HG03064 (cell line): ENCODE measurements around the gene CFAP61.
A peak's percentile ranks its signal among the peaks of the same experiment; 100 is the strongest.

Experiments
- ATAC-seq: cut with Tn5 transposase; IDR thresholded peaks from one replicate; pipeline ENCODE4 v1.9.1; 2021; ENCODE audit warnings: low read depth; ENCODE audit not compliant: unreplicated experiment

CFAP61 gene

DNA sequence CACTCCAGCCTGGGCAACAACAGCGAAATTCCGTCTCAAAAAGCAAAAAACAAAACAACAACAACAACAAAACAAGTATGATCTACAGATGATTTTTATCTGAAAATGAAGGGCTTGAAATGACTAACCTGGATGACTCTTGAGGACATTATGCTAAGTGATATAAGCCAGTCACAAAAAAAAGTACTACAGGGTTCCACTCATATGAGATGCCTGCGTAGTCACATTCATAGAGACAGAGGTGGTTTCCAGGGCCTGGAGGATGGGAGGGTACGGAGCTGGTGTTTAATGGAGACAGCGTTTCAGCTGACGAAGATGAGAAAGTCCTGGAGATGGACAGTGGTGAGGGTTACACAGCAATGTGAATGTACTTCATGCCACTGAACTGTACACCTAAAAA lies 307.3 kb downstream of the CFAP61 start:
- no peak for ATAC-seq

DNA sequence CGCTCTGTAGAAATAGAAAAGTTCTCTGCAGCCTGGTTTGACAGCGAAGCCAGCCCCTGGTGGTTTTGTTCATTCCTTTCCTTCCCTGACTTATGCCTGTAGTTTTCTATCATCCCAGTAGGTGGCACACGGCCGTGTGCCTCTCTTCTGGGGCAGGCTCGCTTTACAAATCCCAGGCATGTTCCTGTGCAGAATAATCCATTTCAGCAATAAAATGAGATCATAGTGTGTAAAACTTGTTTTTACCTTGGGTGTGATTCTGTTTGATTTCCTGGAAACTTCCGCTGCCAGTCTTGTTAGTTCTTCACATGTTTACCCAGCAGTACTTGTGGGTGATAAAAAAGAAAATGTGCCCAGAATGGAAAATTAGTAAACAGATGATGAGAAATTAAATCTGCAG lies 308.1 kb downstream of the CFAP61 start:
- peak; percentile 76 for ATAC-seq

DNA sequence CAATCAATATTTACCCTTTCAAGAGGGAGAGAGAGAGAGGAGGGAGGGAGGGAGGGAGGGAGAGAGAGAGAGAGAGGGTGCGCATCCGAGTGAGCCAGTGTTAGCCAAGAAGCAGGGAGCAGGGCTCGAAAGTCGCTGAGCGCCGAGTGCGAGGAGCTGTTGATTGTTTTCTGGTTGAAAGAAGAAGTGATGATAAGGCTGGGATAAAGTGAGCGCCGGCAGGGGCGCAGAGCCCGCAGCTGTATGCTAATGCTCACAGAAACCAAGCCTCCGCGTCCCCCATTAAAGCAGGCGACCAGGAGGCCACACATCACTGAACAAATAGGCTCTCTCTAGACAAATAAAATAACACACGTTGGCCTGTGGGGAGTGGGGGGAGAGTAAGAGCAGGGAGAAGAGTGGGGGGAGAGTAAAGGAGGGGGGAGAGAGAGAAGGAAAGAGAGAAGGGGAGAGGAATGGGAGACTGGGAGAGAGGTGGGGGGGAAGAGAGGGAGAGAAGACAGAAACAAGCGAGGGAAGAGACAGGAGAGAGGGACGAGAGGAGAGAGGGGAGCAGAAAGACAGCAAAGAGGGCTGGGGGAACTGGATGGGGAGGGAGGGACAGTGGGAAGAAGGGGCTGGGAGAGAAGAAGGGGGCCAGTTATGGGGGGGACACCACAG lies 310.6 kb downstream of the CFAP61 start:
- ATAC-seq, result no peak

DNA sequence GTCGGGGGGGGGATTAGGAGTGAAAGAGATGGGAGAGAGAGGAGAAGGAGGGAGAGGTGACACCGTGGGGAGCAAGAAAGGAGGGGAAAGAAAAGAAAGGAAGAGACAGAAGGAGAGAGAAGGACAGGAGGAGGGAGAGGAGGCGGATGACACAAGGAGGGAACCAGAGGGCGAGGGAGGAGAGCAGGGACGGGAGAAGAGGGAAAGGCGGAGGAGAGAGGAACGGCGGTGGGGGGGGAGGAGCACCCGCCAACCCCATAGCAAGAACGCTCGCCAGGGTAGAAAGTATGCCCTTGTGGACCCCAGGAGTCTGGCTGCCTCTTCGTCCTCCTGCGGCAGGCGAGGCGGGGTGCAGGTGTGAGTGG lies 311.1 kb downstream of the CFAP61 start:
- no peak for ATAC-seq

DNA sequence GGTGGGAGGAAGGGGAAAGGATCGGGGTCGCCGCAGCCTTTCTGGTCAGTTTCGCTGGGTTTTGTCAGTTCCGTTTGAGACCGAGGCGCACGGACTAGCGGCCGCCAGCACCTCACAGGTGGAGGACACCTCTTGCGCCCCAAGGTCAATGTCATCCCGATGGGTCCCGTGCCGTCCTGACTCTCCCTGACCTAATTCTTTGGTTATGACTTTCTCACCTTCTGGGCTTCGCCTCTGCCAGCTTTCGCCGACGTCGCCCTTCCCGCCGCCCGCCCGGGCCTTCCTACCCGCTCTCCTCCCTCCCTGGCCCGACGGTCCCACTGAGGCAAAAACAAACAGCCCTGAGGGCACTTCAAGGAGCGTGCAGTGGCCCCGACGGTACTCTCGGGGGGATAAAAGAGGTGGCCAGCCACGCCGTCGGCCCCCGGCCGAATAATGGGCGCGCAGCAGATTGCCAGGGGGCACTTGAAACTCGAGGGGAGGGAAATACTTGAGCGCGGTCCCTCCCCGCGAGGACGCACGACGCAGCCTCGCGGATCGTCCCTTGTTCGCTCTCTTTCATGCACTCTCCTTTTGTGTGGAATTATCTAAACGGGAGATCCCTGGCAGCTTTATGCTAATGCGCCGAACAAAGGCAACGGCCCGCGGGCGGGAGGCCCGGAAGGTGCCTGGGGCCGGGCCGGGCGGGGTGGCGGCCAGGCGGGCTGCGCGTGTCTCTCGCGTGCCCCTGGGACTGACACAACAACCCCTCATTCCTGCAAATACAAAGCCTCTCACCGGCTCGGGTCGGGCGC lies 311.7 kb downstream of the CFAP61 start:
- no peak for ATAC-seq

DNA sequence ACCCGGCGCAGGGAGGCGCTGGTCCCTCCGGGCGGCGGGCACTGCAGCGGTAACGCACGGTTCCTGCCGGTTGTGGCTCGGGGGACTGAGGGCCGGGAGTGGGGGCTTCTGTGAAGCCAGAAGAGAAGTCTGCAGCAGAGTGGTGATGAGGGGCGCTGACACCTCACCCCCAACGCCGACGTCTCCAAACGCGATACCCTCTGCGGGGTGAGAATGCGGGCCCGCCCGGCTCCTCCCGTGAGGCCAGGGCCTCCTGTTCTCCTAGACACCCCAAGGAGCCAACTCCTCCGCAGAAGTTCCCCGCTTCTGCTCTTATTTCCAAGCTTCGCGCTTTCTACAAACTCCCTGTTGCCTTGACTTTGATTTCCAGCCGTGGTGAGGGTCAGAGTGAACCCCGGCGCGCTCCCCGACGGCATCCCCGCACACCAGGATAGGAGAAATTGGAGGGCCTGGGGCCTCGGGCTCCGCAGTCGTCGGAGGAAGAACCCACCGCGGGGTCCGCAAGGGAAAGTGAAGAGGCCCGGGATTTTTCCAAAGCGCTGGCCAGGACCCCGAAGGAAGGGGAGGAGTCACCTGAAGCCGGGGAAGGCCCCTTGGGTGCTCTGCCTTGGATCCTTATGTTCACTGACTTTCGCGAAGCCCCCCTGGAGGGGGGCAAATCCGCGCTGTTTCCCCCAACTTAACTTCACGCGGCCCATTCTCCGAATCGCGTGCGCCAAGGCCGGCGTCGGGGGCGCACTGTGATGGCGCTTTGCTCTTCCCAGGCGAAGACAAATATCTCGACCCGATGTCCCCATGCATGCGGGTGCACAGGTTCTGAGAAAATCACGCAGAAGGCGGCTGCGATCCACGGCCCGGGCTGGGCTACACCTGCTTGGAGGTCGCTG lies 312.5 kb downstream of the CFAP61 start:
- ATAC-seq, result no peak

DNA sequence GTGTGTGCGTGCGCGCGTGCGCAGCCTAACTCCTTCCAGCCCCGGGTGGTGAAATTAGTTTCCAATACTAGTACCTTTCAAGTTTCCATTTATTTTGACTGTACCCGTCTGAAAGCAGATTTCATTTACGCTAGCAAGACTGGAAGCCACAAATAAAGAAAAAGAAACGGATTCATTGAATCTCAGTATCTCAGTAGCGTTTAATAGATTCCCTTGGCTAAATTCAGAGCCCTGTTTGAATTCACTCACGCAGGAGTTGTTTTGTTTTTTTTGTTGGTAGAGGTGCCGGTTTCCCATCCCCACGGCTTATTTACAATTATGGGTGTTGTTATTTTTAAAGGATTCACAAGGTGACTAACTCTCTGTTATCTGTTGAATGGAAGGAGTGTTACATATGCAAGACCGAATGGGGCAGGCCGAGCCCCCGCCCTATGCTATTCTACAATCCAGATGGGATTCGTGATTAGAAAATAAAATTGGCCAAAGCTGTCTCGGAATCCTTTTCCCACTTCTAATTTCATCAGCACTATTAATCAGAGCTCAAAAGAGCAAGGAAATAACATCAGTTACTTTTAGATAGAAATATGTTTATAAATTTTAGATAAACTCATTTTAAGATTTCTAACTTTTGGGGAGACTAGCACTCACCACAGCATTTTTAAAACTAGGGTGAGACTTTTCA lies 313.3 kb downstream of the CFAP61 start:
- no peak for ATAC-seq

DNA sequence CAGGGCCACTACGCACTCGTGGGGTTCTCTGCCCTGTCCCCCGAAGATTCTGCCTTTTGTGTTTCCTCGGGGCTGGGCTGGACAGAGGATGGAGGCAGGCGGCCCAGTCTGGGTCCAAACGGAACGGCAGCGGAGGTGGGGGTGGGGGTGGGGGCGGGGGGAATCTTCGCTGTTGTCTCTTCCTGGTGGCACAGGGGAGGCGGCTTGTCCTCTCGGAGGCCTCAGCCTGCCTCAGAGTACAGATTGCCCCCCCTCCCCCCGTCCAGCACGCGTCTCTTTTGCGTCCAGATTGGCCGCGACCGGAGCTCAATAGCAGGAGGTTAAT lies 314.2 kb downstream of the CFAP61 start:
- no peak for ATAC-seq

DNA sequence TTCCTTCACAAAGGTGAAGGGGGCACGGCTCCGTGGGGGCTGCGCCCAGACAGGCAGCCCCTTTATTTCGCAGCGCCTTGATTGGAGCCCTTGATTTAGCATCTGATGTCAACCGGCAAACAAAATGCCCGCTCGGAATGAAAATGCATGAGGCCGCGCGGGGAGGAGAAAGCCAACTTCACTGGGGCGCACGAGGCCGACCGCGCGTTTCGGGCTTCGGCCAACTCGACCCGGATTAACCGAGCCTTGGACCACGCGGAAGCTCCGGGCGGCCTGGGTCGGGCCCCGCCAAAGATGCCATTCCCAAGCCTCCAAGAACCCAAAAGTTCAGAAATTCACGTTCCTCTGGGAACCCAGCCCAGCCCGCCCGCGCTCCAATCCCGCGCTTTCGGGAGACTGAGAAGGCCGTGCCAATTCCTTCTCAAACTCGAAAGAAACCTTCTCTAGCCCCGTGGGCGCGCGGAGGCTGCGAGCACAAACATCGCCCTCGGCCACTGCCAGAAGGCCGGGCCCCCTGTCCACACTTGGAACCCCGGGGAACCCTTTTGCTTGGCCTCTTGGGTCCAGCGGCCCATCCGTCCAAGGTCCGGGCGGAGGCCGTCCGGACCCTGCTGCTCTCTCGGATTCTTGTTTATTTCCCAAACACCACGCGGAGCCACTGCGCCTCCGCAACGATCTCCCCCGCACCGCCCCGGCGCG lies 314.7 kb downstream of the CFAP61 start:
- ATAC-seq, result no peak

DNA sequence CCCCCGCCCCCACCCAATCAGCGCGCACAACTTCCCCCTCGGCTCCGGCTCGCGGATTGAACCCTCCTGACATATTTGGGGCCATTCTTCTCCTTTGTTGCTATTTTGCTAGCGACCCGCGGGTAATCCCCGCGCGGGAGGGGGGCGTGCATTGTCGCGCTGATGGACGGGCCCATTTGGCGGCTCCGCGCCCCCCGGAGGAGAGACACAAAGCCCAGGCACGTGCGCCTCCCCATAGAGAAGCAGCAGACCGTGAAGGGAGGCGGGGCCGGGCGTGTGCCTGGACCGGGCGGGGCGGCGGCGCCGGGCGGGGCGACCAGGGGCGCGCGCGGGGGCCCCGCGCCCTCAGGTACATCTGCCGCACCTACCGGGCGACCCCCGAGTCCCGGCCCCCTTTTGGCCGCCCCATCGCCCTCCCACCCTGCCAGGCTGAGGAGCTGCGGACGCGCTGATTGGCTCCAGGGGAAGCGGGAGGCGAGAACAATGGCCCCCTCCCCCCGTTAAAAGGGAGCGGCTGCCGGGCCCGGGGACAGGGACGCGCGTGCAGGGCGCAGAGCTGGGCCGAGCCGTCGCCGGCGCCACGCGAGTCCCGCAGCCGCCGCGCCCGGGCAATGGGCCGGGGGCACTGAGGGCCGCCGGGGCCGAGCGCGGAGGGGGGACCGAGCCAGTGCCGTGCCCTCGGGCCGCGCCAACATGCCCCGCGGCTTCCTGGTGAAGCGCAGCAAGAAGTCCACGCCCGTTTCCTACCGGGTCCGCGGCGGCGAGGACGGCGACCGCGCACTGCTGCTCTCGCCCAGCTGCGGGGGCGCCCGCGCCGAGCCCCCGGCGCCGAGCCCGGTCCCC lies 315.5 kb downstream of the CFAP61 start, which contains the start of gene INSM1:
Gene INSM1, plus strand, starts transcription at position 530 of the 843 bp plus-strand sequence. Its CDS starts 164 bp downstream, at position 694.
- ATAC-seq, result no peak

DNA sequence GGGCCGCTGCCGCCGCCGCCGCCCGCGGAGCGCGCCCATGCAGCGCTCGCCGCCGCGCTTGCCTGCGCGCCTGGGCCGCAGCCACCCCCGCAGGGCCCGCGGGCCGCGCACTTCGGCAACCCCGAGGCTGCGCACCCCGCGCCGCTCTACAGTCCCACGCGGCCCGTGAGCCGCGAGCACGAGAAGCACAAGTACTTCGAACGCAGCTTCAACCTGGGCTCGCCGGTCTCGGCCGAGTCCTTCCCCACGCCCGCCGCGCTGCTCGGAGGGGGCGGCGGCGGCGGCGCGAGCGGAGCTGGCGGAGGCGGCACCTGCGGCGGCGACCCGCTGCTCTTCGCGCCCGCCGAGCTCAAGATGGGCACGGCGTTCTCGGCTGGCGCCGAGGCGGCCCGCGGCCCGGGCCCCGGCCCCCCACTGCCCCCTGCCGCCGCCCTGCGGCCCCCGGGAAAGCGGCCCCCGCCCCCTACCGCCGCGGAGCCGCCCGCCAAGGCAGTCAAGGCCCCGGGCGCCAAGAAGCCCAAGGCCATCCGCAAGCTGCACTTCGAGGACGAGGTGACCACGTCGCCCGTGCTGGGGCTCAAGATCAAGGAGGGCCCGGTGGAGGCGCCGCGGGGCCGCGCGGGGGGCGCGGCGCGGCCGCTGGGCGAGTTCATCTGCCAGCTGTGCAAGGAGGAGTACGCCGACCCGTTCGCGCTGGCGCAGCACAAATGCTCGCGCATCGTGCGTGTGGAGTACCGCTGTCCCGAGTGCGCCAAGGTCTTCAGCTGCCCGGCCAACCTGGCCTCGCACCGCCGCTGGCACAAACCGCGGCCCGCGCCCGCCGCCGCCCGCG lies 316.3 kb downstream of the CFAP61 start:
- no peak for ATAC-seq

DNA sequence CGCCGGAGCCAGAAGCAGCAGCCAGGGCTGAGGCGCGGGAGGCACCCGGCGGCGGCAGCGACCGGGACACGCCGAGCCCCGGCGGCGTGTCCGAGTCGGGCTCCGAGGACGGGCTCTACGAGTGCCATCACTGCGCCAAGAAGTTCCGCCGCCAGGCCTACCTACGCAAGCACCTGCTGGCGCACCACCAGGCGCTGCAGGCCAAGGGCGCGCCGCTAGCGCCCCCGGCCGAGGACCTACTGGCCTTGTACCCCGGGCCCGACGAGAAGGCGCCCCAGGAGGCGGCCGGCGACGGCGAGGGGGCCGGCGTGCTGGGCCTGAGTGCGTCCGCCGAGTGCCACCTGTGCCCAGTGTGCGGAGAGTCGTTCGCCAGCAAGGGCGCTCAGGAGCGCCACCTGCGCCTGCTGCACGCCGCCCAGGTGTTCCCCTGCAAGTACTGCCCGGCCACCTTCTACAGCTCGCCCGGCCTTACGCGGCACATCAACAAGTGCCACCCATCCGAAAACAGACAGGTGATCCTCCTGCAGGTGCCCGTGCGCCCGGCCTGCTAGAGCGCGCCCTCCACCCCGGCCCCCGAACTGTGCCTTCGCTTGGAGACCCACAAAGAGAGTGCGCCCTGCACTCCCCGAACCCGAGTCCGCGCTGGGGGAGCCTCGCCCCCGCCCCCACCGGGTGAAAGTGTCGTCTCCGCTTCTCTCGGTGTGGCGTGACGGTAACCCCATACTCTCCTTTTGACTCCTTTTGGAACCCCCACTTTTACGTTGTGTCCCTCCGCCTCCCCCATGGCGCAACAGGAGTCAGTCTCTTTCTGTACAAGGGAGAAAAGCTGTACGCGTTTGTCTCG lies 317.1 kb downstream of the CFAP61 start:
- no peak for ATAC-seq

DNA sequence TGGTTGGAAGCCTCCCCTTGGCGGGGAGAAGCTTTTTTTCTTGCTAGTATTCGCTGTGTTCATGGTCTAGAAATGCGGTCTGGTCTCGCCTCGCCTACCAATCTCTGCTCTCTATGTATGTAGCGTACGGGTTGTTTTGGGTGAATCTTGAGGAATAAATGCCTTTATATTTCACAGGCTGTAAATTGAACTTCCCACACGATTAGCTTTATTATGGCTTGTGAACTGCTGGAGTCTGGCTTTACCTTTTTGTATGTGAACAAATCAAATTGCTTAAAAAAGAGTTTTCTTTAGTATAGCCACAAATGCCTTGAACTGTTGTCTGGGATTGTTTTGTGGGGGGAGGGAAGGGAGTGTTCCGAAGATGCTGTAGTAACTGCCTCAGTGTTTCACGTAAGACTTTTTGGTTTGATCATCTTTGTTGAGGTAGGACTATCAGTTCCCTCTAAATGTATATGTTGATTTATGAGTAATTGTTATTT lies 317.8 kb downstream of the CFAP61 start:
- ATAC-seq, result no peak

DNA sequence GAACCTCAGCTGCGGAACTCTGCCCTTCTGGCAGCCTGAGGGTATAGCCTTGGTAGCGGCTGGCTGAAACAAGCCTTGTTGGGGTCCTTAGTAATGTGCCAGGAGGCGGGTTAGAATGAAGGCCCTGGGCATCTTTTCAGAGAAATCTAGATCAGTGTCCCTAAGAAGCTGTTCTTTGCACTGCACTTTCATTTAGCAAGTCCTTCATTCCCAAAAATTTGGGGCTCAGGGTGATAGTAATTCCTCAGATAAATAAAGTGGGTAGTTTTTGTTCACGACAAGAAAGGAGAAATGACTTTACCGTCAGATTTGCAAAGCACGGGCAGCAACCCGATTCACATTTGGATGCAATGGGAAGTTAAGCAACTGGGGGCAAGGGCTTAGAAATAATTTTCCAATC lies 318.8 kb downstream of the CFAP61 start:
- ATAC-seq, result no peak

DNA sequence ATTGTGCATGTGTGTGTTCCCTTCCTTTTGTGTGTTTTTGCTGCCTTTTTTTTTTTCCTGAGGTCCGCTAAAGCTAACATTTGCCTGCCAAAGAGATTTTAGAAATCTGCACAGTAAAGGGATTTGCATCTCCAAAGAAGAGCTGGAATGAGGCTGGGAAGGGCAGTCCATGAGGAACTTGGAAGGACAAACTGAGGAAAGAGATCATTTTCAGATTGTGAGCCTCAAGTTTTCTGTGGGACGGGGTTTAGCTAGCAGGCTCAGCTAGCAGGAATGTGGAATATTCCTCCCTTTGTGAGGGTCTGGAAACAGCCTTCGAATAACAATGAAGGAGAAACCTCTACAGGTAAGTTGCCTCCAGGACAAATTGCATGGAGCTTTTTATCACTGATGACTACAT lies 319.3 kb downstream of the CFAP61 start:
- ATAC-seq, result no peak

DNA sequence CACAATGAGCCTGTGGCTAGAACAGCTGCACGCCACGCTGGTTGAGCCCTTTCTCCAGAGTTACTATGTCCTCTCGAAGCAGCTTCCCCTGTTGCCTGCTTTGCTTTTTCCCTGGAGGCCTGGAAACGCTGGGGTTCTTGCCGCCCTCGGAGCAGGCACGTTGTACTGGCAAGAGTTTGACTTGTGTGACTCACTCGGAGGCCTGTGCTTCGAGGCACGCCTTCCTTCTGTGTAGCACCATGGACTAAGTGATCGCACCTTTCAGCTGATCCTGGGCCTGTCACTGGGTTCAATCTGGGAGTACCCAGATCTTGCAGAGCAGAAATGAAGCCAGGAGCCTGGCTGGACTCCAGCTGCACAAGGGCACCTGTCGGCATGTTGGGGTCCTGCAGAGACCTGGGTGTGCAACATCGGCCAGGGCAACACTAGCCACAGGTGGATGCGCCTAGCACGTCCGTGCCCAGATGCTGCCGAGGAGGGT lies 320.8 kb downstream of the CFAP61 start:
- ATAC-seq, result no peak

DNA sequence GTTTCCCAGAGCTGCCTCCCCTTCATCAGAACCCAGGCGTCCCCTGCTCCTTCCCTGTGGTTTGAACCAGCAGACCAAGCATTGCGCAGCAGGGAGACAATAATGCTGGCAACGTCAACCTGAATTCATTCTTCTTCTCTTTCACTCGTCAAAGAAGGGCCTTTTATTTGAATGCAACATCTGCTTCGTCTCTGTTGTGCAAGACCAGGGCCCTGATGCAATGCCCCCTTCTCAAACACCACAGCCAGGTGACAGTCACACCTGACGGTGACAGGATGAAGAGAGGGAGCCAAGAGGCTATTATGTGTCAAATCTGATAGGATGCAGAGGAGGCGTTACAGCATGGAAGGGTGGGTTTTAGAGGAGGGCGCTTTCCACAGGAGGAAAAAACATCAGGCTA lies 323.5 kb downstream of the CFAP61 start:
- no peak for ATAC-seq
